ENCODE data around the gene ZSWIM6. TPM values are rescaled to one million over a fixed set of nuclear protein-coding genes. Genes with fewer than 3 reads are reported as not detected.

Gene ZSWIM6
- total and polyA plus RNA-seq, 2 of the 4 experiments (the other 2 are of a cell fraction), result 10.8 to 14.1 TPM

- Histone ChIP-seq H4K91ac (ENCODE audit: insufficient read depth, low read depth, low read length) (no peak overlapping the region), H3K9ac (ENCODE audit: low read depth, low read length) (no peak overlapping the region), H2BK120ac (ENCODE audit: low read depth, low read length) (no peak overlapping the region), H4K8ac (ENCODE audit: low read depth in 2 of 2, low read length in 2 of 2) (no peak overlapping the region), H3K4me3 (ENCODE audit: insufficient read depth, low read depth, low read length) (no peak overlapping the region), H4K20me1 (ENCODE audit: insufficient read depth, low read length) (peaks cover 18% of the 10 kb centered on the region), H2BK5ac (ENCODE audit: low read depth, low read length, poor library complexity, severe bottlenecking) (no peak overlapping the region), H3K56ac (ENCODE audit: extremely low read depth, insufficient read depth, low read length) (no peak overlapping the region), H2AK9ac (replicated peaks; ENCODE audit: low read depth, low read length, poor library complexity) (no peak overlapping the region), H2AFZ (replicated peaks; ENCODE audit: low read length, poor library complexity) (no peak overlapping the region), H2BK15ac (ENCODE audit: low read depth, low read length) (no peak overlapping the region), H3K18ac (ENCODE audit: low read depth, low read length) (no peak overlapping the region), H4K5ac (ENCODE audit: low read depth, low read length) (no peak overlapping the region), H3K9me1 (ENCODE audit: insufficient read depth, low read length) (peaks cover 13% of the 10 kb centered on the region), H3K9me3 (ENCODE audit: control insufficient read depth, insufficient read depth, low read length) (no peaks in the 10 kb centered on the region), H3K14ac (replicated peaks; ENCODE audit: low read depth, low read length) (no peak overlapping the region), H3K27me3 (ENCODE audit: control insufficient read depth, insufficient read depth, low read length) (no peaks in the 10 kb centered on the region), H3K27ac (ENCODE audit: insufficient read depth, low read length) (no peak overlapping the region), H3K4me1 (ENCODE audit: control insufficient read depth, insufficient read depth, low read length) (peaks cover 7% of the 10 kb centered on the region; the same call in 1 of the 2 replicates), H3K36me3 (ENCODE audit: control insufficient read depth, insufficient read depth, low read length) (peaks cover 21% of the 10 kb centered on the region), H2BK20ac (ENCODE audit: low read depth, low read length) (no peak overlapping the region), H3K4me2 (ENCODE audit: low read depth, low read length) (no peak overlapping the region), H3K4ac (ENCODE audit: low read depth, low read length) (no peak overlapping the region), H2AK5ac (ENCODE audit: low read depth, low read length) (no peak overlapping the region), H3K23ac (ENCODE audit: low read depth, low read length) (no peak overlapping the region), H3K79me1 (ENCODE audit: low read depth in 1 of 2, low read length in 2 of 2) (peaks cover 27 to 42% of the 10 kb centered on the region in 2 experiments)
- in situ Hi-C loops (cut with MboI; ENCODE audit: low sequenced_read_pairs), result no loop called here
- CTCF ChIA-PET, result no interaction called here
- TF ChIP-seq SMC3 (IDR thresholded peaks at IDR 0.05; ENCODE audit: low read depth, low read length), result no peak
- no peak for TF ChIP-seq CTCF (conservative IDR thresholded peaks at IDR 0.05; ENCODE audit: low read depth, low read length)
- POLR2A ChIA-PET (ENCODE audit: unreplicated experiment), result no interaction called here
- DNase-seq (no peak), ATAC-seq (ENCODE audit: low read depth) (no peak)
- no CpG with 5 or more reads among the region's 3 CpGs for WGBS, 2 experiments (ENCODE audit: extremely low coverage in 2 of 2, insufficient read length in 1 of 2)
- dilution Hi-C loops (cut with HindIII; ENCODE audit: low sequenced_read_pairs, unreplicated experiment), result no loop called here
- intact Hi-C loops (cut with micrococcal nuclease), result no loop called here
- no TSS peak for BruUV-seq (replicated peaks)
These were observed 191.9 kb downstream of the ZSWIM6 start for GRCh38 chr5:61523997-61524396.
